Right lung (tissue), 5 donors: Measurements from ENCODE around the gene HAUS3. TPM values are rescaled to one million over a fixed set of nuclear protein-coding genes. Genes with fewer than 3 reads are reported as not detected.
"Not testable (repeated sequence)": the region's sequence is repeated elsewhere in the genome, so short reads cannot be mapped to it uniquely, and the experiment has no call there.

ENCODE experiments used
- DNase-seq, 2 donors: peaks; one replicate each; pipeline ENCODE4 v3.0.0-alpha.2; 2013
- polyA plus RNA-seq, 5 donors: library from polyadenylated mRNA; unstranded; fragments of 120-200 nt; gene quantifications; one replicate each; pipeline versions ENCODE4 v1.2.1 to v1.2.3, GENCODE V29; 2013; ENCODE audit warnings: inconsistent platforms in 1 of 5, low replicate concordance in 1 of 5; ENCODE audit not compliant: insufficient read length in 5 of 5, insufficient read depth in 1 of 5

Gene HAUS3
- polyA plus RNA-seq, 5 donors = 17.9 to 27.4 (median 25.0) TPM

DNA sequence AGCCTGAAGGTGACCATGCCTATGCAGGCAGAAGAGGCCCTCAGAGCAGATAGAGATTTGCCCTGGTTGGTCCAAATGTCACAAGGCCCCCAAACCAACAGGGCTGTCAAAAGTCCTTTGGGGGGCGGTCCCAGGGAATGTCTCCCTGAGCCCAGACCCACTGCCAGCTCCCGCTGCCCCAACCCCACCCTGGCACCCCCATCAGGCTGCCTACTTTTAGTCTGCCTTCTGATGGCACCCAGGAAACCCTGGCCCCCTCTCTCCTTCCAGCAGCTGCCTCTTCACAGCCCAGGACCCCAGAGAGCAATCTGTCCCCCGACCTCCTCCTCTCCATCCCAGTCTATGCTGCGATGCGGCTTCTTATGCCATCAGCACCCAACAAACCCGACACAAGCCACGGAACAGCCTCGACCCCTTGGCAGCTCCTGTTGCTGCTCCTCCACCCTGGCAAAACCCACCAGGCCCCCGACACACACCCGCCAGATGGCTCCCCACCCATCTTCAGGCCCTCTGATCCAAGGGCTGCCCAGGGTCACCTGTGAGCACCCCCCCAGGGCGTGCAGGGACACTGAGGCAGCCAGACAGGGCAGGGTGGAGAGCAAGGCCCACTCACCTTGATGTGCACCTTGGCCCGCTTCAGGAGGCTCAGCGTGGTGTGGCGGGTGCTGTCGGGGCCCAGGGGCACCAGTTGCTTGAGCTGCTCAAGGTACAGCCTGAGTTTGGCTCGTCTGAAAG, 10.0 kb upstream of the HAUS3 start:
- no peak for DNase-seq

DNA sequence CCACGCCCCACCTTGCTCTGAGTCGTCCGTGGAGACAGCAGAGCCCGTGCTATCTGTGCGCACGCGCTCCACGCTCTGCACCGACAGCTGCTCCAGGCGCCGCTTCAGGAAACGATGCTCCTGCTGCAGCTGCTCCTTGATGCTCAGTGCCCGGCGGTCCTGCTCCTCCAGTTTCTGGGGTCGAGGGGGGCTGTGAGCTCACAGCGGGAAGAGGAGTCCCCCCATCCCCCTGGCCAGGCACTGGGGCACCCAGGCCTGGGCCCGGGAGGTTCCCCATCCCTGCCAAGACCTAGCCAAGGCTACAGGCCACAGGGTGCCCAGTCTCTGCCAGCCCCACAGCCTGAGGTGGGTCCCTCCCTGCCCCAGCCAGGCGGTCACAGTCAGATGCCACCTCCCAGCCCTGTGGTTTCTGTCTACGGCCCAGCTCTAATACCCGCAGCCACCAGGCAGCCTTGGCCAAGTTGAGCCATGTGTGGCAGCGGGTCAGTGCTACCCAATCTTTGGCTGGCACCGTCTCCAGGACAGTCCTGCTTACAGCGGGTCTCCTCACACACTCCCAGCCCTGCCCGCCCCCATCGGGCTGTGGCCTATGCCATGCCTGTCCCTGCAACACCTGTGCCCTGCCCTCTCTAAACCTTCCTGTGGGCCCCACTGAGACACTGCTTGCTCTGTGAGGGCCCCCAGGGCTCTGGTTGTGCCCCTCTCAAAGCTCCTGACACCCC, 9.3 kb upstream of the HAUS3 start:
- DNase-seq = no peak

DNA sequence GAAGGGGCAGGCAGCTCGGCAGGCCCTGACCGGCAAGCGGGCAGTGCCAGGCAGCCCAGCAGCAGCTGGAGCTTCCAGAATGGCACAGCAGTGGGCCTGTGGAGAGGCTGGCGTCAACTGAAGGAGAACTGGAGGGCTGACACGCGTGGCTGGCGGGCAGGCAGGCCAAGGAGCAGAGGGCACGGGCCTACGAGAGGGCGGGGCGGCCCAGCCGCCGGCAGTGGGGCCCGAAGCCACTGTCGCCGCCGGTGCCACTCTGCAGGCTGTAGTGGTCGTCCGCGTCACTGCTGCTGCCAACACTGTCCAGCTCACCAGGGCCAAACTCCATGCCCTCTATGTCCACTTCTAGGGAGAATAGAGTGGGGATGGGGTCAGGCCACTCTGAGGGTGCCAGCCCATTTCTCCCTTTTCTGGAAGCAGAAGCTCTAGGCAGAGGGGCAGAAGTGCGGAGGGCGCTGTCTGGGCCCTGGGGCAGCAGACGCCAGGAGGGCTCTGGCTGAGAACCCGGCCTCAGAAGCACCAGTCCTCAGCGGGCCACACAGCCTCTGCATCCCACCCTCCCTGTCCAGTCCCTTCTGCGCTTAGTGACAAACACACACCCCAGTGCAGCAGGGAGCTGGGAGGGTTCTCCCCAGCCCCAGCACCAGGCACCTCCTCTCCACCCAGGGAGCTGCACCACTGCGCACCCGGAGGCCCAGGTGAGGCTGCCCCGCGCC, 8.6 kb upstream of the HAUS3 start:
- no peak for DNase-seq

DNA sequence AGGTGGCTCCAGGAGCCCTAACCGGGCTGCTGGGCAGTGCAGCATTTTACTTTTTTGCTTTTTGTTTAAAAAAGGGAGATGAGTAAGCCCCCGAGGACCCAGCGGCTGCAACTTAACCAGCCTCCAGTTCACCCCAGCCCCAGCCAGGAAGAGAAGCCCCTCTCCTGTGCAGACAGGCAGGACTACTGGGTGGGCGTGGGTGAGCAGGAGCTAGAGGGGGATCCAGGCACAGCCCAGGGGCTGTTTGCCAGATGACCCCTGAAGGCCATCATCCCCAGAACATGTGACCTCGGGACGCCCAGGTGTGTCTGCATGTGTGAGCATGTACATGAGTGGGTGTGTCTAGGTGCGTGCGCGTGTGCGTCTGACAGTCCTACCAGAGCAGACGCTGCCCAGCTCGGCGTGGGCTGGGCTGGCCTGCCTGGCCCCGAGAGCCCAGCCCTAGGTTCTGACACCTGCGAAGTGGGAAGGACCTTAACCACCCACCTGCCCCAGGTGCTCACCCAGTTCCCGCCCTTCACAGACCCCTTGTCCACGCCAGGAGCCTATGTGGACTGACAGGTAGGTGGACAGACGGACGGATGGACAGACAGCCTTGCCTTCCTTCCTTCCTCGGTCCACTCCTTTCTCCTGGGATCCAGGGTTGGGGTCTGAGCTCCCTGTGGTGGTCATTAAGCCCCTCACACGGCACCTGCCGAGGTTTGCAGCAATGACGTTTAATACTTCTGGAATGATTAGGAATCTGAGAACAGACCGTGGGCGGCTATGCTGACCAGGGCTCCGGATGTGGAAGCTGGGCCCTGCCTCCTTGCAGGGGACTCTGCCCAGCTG, 7.8 kb upstream of the HAUS3 start:
- no peak for DNase-seq

DNA sequence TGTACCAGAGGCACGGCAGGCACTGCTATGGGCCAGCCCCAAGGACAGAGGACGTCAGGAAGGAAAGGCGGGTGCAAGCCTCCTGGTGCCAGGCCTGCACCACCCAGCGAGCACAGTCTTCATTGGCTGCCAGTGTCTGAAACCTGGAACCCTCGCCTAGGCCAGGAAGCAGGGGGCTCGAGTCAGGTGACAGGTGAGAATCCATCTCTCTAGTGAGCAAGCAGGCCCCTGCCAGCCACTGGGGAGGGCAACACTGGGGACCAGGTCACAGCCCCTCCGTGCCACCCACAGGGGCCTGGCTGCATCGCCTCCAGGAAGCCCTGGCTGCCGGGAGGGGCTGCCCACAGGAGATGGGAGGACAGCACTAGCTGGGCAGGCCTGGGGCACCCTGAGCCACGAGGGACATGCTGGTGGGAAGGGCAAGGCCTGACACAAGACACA, 6.9 kb upstream of the HAUS3 start:
- DNase-seq = no peak

DNA sequence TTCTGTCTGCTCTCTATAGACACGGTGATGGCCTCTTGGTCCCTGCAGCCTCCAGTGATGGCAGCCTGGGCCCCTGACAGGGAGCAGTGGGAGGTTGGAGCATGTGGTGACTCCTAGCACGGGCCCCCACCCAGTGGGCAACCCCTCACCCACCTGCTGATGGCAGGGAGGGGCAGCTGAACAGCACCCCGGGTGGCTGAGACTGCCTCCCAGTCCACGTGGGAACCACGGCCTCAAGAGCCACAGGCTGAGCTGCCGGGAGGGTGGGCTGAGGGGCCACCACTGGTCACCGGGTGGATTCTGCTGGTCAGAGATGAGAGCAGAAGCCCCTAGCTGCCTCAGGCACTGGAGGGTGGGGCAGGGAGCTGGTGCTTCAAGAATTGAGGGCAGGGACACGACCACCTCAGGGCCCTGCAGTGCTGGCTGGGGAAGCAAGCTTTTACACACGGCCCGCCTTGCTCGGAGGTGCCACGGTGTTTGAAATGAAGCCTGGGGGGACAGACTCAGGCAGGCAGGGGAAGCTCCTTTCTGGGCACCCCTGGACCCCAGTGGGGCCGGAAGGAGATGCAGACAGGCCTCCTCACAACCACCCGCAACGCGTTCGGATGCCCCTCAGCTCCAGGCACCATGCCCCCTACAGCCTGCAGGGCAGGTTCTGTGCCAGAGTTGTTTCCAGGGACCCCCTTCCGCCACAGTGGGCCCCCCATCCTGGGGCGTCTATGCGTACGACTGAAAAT, 6.3 kb upstream of the HAUS3 start:
- DNase-seq = no peak

DNA sequence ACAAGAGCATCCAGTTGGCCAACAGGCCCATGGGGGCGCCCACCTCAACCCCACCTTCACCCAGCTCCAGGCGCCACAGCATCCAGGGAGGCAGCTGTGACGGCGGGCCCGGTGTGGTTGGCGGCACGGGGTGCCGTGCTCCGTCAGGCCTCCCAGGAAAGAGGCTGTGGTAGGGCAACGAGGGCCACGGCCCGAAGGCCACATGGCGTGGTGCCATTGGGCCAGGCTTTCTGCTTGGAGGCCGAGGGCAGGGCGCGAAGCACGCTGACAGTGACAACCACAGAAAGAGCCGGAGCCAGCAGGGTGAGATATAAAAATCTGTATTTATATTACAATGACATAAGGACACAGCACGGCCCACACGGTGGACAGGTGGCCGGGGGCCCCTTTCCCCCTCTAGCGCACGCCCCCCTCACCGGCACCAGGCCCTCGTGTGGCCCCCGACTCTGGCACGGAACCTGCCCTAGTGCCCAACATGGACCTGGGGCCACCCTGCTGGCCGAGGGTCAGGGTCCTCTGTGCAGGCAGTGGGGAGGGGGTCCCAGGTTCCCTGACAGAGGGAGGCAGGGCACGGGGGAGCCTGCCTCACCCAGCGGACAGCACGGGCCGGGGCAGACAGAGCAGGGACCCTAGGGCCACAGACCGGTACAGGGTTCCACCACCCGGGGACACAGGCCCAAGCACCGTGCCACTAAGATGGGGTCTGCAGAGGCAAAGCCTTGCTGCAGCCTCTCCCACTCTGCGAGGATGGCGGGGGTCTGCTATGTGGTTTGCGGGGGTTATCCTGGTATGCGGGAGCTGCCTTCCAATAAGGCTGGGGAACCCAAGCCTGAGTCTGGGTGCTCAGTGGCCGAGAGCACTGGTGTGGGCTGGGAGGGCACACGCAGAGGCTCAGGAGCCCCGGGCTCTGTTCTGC, 5.5 kb upstream of the HAUS3 start:
- DNase-seq = no peak

DNA sequence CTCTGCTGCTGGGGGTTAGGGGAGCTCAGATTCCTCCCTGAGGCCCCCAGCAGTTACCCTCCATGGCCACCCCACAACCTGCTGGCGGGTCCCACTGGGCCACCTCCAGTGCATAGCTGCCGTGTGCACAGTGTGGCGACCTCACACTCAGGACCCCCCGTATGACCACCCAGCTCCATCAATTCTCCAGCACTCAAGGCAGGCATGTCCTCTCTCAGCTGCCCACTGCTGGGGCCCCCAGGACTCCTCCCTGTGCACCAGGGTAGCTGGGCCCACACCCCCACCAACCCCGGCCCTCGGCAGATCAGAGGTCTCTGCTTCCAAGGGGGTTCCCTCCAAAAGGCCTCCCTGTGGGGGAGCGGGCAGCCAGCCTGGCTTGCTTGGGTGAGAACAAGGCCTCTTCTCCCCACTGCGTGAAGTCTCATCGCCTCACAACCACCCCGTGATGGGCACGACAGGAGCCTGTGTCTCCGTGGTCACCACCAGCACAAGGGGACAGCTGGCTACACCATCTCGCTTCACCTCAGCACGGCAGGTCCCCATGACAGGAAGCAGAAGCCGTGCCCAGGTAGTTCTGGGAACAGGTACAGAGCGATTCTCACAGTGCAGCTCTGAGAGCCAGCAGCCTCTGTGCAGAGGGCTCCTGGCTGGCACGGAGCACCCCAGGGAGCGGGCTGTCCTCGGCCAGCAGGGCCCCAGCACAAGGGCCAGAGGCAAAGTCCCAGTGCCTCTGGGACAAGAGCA, 4.6 kb upstream of the HAUS3 start:
- no peak for DNase-seq

DNA sequence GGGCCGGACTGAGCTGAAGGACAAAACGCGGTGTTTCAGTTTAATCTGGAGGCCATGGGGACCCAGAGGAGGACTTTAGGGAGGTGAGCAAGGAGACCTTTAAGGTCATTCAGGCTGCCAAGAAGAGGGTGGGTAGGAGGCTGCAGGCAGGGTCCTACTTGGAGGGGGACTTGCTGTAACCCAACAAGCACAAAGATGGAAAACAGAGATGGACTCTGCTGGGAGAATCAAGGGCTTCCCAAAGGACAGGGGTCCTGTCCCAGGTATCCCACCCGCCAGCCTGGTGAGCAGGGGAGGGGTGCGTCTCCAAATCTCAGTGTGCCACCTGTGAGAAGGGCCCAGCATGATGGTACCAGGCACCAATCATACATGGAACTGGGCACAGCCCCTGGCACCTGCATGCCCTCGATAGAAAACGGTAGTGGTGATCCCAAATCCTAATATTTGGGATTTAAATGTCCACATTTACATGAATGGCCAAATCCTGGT, 3.9 kb upstream of the HAUS3 start:
- DNase-seq = no peak

DNA sequence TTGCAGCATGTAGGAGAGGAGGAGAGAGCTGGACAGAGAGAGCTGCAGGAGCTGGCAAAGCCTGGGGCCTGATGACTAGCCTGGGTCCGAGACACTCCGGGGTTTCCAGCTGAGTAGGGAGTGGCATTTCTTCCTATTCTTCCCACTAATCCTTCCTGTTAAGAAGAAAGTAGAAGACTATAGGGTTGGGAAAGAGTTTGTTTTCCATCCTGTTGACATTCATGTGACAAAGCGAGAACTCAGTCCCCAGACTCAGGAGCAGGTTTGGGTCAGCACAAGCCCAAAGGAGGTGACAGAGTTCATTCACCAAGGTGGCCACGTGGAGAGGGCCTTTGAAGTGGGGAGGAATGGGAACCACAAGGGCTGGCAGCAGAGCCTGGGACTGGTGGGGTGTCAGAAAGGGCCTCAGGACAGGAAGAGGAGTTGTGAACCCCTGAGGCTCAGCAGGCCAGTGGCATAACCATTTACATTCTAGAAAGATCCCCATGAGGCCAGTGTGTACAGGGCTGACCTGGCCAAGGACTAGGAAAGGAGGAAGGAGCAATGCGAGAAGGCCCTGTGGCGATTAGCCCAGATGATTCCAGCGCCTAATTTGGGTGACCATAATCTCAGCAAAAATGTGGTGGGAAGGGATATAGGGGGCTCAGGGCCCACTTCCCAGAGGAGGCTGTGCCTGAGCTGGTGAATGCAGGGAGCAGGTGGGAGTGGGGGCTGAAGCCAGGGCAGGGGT, 3.3 kb upstream of the HAUS3 start:
- DNase-seq = no peak

DNA sequence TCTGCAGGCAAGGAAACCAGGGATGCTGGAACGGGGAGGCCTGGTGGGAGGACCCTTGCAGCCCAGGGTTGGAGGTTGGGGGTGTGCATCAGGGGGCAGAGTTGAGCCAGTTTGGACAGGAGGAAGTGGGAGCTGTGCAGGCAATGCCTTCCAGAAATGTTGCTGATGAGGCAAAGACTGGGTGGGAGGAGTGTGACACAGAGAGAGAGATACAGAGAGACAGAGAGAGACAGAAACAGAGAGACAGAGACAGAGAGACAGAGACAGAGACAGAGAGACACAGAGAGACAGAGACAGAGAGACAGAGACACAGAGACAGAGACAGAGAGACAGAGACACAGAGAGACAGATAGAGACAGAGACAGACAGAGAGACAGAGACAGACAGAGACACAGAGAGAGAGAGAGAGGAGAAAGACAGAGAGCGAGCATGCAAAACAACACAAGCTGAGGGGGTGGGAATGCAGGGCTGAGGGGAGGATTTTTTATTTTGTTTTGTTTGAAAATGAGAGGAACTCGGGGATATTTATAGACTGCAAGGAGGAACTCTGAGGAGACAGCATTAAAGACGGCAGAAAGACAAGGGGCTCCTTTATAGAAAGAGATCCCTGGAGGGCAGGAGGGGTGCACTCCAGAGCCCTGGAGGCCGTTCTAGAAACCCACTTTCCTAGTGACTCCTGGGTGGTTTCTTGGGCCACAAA, 1.9 kb upstream of the HAUS3 start:
- DNase-seq = no peak

DNA sequence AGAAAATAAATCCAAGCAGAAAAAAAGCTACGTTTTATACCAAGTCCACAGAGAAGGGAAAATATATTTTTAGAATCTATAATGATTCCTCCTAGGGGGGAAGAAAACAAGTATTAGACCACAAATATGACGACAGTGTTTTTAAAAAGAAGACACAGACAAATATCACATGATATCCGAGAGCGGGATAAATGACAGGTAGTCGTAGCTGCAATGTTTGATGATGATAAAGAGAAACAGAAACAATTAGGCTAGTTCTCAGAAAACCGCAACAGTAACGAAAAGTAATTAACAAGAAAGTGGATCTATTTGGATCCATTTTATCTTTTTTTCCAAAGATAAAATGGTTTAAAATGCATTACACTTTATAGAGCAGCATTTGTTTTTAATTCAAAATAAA, 918 bp downstream of the HAUS3 start:
- no peak for DNase-seq

DNA sequence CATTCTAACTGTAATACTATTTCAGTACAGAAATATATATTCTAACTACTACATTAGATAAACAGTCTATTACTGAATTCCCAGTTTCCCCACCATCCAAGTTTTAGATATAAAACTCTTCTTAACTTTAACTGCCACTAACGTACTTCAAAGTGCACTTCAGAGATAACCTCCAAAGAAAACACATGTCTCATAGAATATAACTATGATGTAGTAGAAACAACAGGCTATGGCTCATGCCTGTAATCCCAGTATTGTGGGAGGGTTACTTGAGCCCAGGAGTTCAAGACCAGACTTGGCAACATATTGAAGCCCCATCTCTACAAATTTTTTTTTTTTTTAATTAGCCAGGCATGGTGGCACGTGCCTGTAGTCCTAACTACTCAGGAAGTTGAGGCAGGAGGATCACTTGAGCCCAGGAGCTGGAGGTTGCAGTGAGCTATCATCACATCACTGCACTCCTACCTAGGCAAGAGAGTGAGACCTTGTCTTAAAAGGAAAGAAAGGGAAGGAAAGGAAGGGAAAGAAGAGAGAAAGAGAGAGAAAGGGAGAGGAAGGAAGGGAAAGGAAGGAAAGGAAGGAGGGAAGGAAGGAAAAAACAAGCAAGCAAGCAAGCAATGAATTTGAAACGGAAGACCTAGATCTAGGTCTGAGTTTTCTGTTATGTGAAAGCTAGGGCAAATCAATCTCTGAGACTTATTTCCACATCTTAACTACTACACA, 4.8 kb downstream of the HAUS3 start:
- no peak for DNase-seq

DNA sequence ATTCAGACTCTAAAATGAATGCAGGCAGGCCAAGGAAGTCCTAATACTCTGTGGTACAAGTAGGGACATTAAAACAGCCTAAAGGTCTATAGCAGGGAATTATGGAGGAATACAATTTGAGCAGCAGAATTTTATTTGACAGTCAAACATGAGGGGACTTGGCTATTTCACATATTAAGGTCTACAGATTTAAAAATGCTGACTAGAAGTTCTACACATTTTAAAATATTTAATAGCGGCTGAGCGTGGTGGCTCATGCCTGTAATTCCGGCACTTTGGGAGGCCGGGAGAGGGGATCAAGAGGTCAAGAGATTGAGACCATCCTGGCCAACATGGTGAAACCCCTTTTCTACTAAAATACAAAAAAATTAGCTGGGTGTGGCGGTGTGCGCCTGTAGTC, 10.8 kb downstream of the HAUS3 start:
- no peak for DNase-seq

DNA sequence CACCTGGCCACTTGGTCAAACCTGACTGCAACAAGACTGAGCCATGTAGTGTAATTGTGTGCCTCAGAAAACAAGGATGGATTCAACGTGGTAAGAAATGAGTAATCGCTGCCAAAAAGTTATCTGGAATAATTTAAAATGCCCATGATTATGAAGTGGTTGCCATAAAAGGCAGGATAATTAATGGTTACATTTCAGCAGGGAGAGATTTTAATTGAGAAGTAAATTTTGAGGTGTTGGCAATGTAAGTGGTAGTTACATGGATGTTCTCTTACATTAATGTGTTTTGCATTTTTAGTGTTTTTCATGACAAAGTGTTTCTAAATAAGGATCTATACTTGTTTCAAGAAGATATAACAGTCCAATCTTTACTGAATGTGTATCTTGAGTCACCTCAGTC, 15.7 kb downstream of the HAUS3 start:
- no peak for DNase-seq

DNA sequence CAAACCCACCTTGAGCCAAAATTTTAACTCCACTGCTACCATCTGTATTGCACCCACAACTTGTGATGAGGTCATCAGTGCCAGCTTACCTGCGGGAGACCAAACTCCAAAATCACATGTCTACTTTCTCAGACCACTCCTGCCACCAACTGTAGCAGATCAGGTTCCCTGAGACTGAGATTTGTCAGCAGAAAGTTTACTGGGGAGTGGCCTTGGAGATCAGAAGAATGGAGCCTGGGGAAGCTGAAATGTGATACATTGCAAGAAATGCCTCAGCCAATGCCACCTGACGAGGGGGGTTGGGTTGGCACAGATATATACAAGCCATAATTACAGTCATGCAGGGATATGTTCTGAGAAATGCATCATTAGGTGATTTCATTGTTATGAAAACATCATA, 19.1 kb downstream of the HAUS3 start:
- no peak for DNase-seq

DNA sequence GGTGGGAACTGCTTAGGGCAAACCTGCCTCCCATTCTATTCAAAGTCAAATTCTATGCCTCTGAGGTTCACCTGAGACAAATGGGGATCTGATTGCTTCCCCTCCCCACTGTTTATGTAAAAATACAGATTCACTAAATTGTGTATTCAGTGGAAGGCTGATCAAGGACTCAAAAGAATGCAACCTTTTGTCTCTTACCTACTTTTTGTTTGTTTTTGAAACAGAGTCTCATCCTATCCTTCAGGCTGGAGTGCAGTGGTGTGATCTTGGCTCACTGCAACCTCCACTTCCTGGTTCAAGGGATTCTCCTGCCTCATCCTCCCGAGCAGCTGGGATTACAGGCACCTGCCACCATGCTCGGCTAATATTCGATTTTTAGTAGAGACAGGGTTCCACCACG, 20.5 kb downstream of the HAUS3 start:
- not testable (repeated sequence) for DNase-seq
